Brain microvascular endothelial cell (primary cell): ENCODE data around the gene KRTAP5-4.
"Not testable (repeated sequence)": the region's sequence is repeated elsewhere in the genome, so short reads cannot be mapped to it uniquely, and the experiment has no call there.

ENCODE experiments used
- DNase-seq: peaks from one replicate; pipeline ENCODE4 v3.0.0-alpha.2; 2020
- H3K27ac ChIP-seq: fragments of 250-450 bp; sonication (Bioruptor Pico); 2 replicates; pipeline ENCODE4 v1.5.1; 2020; ENCODE audit warnings: mild to moderate bottlenecking, moderate library complexity
- H3K27me3 ChIP-seq: fragments of 250-450 bp; sonication (Bioruptor Pico); replicated peaks from 2 replicates; pipeline ENCODE4 v1.5.1; 2020; ENCODE audit warnings: mild to moderate bottlenecking
- H3K36me3 ChIP-seq: fragments of 250-450 bp; sonication (Bioruptor Pico); replicated peaks from 2 replicates; pipeline ENCODE4 v1.5.1; 2020; ENCODE audit warnings: mild to moderate bottlenecking
- H3K4me3 ChIP-seq: 2 replicates; pipeline ENCODE4 v1.5.1; 2011; ENCODE audit warnings: low read depth, mild to moderate bottlenecking, control low read depth, low read length, moderate library complexity
- CTCF ChIP-seq: IDR thresholded peaks from 2 replicates; pipeline ENCODE4 v1.5.1; 2011; ENCODE audit warnings: low read depth, mild to moderate bottlenecking, moderate library complexity, low read length, control low read depth, inconsistent platforms; ENCODE audit errors: missing control alignments
- in situ Hi-C: cut with HindIII; loops from 2 replicates; pipeline ENCODE4 v1.10.0; 2017; ENCODE audit warnings: low sequenced_read_pairs, low pct_ligation_motif_present

KRTAP5-4 gene

DNA sequence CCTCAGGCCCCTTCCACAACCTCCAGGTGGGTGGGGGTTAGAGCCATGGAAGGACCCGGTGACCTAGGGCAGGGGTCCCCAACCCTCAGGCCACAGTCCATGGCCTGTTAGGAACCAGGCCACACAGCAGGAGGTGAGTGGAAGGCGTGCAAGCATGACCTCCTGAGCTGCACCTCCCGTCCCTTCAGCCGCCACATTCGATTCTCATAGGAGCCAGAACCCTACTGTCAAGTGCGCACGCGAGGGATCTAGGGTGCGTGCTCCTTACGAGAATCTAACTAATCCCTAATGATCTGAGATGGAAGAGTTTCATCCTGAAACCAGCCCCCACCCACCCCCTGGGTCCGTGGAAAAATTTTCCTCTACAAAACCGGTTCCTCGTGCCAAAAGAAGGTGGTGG is 3.6 kb upstream of the KRTAP5-4 start:
- H3K4me3 ChIP-seq, result no peak overlapping the region
- no peaks in the 10 kb centered on the region for H3K36me3 ChIP-seq
- DNase-seq, result no peak
- in situ Hi-C loops, result no loop called here
- no peak for TF ChIP-seq CTCF
- peaks cover 18% of the 10 kb centered on the region for H3K27me3 ChIP-seq
- H3K27ac ChIP-seq, result no peak overlapping the region

DNA sequence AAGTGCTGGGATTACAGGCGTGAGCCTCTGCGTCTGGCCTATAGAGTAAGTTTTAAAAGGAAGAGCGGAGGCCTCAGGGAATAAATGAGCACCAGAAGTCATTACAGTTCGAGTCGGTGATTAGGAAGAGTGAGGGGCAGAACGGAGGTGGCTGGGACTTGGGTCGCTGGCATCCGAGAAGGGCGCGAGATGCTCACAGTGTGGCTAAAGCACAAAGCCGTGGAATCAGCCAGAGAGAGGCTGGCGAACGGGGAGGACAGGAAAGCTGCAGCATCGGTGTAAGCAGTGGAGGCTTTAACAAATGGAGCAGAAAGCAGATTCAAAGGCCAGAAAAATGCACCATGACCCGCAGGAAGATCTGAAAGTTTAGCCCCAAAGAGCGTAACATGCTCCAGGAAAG is 2.7 kb upstream of the KRTAP5-4 start:
- Histone ChIP-seq H3K36me3 (no peaks in the 10 kb centered on the region), H3K4me3 (no peak overlapping the region), H3K27ac (no peak overlapping the region), H3K27me3 (peaks cover 16% of the 10 kb centered on the region)
- in situ Hi-C loops, result no loop called here
- no peak for DNase-seq
- TF ChIP-seq CTCF, result no peak

DNA sequence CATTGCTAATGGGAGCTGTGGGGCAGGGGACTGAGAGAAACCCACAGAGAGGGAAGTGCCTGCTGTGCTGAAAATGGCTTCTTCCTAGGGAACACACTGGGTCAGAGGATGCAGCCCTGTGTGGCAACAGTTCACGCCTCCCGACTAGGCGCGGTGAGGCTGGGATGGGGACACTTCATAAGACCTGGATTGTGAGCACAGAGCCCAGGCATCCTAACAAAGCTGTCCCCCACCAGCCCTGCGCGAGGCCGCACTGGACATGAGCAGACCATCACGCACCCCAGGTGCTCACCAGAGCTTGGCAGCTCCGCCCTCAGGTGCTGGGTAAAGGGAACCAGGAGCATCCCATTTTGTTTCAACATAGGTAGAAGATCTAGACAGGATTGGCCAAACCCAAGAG is 1.8 kb upstream of the KRTAP5-4 start:
- Histone ChIP-seq H3K4me3 (no peak overlapping the region), H3K36me3 (no peaks in the 10 kb centered on the region), H3K27me3 (peaks cover 13% of the 10 kb centered on the region), H3K27ac (no peak overlapping the region)
- in situ Hi-C loops, result no loop called here
- no peak for TF ChIP-seq CTCF
- DNase-seq, result no peak

DNA sequence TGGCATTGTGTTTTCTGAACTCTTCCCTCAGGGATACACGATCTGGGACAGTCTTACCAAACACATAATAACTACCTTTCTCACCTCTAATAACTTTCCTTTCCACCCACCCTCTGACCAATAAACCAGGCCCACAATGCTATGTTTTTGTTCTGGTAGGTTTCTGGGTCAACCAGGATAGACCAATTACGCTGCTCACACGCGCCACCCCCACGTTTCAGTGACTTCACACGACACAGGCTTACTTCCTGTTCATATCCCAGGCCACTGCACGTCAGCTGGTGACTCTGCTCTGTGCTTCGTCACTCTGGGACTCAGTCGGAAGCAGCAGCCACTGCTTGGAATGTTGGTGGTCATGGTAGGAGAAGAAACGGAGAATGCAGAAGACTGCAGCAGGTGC is 2.5 kb downstream of the KRTAP5-4 start:
- Histone ChIP-seq H3K36me3 (no peaks in the 10 kb centered on the region), H3K4me3 (no peak overlapping the region), H3K27ac (no peak overlapping the region), H3K27me3 (no peaks in the 10 kb centered on the region)
- peak; percentile 22 for DNase-seq
- no peak for TF ChIP-seq CTCF
- in situ Hi-C loops, result no loop called here

DNA sequence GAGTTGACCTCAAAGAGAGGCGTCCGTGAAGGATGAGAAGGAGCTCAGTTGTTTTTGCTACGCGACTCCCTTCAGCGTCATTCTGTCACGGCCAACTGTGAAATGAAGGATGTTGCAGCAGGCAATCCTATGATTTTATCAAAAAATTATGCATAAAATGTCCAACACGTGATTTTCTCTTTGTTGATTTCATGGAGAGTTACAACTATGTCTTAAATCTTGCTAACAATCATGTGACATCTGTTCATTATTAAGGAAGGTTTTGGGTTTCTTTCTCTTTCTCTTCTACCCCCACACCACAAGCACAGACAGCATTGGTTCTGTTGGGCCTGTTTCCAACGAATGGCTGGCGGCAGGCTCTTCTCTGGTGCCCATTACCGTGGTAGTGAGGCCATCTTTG is 3.7 kb downstream of the KRTAP5-4 start:
- no peak for TF ChIP-seq CTCF
- Histone ChIP-seq H3K27me3 (no peaks in the 10 kb centered on the region), H3K4me3 (no peak overlapping the region), H3K27ac (no peak overlapping the region), H3K36me3 (no peaks in the 10 kb centered on the region)
- in situ Hi-C loops, result no loop called here
- no peak for DNase-seq

- no peak for DNase-seq
- in situ Hi-C loops, result no loop called here
These were observed 13.6 kb downstream of the KRTAP5-4 start, which contains the start of gene KRTAP5-3 for GRCh38 chr11:1608363-1608762. KRTAP5-3 (minus strand) TSS chr11:1608463; CDS start chr11:1608385, 78 bp downstream.

DNA sequence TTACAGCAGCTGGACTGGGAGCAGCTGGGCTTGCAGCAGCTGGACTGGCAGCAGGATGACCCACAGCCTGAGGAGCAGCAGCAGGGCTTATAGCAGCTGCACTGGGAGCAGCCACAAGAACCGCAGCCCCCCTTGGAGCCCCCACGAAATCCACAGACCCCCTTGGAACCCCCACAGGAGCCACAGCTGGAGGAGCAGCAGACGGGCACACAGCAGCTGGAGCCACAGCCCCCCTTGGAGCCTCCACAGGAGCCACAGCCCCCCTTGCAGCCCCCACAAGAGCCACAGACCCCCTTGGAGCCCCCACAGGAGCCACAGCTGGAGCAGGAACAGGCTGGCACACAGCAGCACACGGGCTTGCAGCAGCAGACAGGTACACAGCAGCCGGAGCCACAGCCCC is 14.0 kb downstream of the KRTAP5-4 start:
- H3K36me3 ChIP-seq, DNase-seq, in situ Hi-C loops, H3K27me3 ChIP-seq, H3K4me3 ChIP-seq, H3K27ac ChIP-seq: not testable (repeated sequence)

More at GRCh38 chr11:1608363-1608762, 13.6 kb downstream of the KRTAP5-4 start, which contains the start of gene KRTAP5-3:
- H3K4me3 ChIP-seq, result no peak within 1 kb of the TSS
- H3K27ac ChIP-seq, result no peak within 1 kb of the TSS
- no peak for TF ChIP-seq CTCF
- H3K27me3 ChIP-seq, result peaks cover 6% of the 10 kb centered on the region
- no peaks in the 10 kb centered on the region for H3K36me3 ChIP-seq

DNA sequence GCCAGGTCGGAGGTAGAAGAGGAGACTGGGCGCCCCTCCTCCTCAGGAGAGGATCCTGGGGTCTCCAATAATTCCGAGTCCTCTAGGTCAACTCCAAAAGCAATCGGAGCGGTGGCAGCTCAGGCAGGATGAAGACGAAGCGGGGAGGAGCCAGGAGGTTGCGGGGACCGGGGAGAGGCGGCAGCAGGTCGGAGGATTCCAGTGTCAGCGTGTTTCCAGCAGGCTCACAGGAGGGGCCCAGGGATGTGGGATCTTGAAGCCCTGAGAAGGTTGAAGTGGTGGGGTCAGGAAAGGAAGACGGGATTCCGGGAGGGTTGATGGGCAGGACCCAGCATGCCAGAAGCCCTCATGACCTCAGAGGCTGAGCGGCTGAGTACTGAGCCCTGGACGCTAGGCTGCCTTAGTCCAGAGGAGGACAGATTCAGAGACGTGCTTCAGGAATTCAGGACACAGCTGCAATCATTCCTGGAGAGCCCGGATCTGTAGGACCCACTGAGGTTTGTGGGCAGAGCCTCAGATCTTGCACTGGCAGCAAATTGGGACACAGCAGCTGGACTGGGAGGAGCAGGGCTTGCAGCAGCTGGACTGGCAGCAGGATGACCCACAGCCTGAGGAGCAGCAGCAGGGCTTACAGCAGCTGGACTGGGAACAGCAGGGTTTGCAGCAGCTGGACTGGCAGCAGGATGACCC is 14.6 kb downstream of the KRTAP5-4 start:
- in situ Hi-C loops, H3K4me3 ChIP-seq, DNase-seq, H3K27me3 ChIP-seq, H3K27ac ChIP-seq, H3K36me3 ChIP-seq: not testable (repeated sequence)
